ENCODE results near the gene MED23. TPM values are rescaled to one million over a fixed set of nuclear protein-coding genes. Genes with fewer than 3 reads are reported as not detected.
A peak's percentile ranks its signal among the peaks of the same experiment; 100 is the strongest.

Gene MED23, protein sequence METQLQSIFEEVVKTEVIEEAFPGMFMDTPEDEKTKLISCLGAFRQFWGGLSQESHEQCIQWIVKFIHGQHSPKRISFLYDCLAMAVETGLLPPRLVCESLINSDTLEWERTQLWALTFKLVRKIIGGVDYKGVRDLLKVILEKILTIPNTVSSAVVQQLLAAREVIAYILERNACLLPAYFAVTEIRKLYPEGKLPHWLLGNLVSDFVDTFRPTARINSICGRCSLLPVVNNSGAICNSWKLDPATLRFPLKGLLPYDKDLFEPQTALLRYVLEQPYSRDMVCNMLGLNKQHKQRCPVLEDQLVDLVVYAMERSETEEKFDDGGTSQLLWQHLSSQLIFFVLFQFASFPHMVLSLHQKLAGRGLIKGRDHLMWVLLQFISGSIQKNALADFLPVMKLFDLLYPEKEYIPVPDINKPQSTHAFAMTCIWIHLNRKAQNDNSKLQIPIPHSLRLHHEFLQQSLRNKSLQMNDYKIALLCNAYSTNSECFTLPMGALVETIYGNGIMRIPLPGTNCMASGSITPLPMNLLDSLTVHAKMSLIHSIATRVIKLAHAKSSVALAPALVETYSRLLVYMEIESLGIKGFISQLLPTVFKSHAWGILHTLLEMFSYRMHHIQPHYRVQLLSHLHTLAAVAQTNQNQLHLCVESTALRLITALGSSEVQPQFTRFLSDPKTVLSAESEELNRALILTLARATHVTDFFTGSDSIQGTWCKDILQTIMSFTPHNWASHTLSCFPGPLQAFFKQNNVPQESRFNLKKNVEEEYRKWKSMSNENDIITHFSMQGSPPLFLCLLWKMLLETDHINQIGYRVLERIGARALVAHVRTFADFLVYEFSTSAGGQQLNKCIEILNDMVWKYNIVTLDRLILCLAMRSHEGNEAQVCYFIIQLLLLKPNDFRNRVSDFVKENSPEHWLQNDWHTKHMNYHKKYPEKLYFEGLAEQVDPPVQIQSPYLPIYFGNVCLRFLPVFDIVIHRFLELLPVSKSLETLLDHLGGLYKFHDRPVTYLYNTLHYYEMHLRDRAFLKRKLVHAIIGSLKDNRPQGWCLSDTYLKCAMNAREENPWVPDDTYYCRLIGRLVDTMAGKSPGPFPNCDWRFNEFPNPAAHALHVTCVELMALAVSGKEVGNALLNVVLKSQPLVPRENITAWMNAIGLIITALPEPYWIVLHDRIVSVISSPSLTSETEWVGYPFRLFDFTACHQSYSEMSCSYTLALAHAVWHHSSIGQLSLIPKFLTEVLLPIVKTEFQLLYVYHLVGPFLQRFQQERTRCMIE (N-terminal part only)
- 10 to 100 TPM; 35.1 to 36.4 TPM for total RNA-seq
- 15.6 TPM for polyA plus RNA-seq

DNA sequence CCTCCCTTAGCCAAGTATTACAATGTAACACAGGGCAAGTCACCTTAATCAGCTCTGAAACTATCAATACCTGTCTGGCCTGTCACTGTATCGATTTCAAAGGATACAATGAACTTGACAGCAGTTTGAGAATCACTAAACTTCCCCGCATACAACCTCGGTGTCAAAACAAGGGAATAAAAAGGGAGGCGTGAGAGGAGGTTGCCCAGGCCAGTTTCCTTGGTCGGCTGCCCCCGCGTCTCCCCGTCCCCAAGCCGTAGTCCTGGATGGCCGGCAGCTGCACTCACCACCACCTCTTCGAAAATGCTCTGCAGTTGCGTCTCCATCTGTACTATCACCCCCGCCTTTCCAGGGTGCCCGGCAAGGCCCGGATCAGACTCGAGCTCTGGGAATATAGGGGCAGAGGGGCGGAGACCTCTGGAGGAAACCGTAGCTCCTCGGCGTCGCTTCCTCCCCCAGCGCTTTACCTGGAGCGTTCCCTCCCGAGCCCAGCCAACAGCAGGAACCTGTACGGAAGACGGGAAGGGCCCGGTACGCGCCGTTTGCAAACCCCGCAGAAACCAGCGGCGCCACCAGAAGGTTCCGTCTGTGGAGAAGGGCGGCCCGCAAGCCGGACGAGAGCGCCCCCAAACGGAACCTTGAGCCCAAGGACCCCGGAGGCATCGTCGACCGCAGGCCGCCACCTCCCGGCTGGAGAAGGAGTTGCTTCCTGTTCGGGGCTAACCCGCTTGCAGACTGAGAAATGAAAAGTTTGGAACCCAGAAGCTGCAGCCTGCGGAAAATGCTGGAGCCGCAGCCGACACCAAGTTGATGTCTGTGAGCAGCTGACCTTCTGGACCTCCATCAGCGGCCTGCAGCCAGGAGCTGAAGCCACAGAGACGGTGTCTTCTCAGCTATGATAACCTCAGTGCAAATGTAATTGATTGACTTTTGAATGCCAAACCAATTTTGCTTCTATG, at the start of gene MED23:
Gene MED23, minus strand, starts transcription at position 519 of the 959 bp plus-strand sequence. Its CDS starts 193 bp downstream, at position 326.
- H3K36me3 Mint-ChIP-seq, result peaks cover 0 to 34% (median 0%) of the 10 kb centered on the region in 3 donors
- CTCF ChIA-PET, result interaction anchor here (0.6 to 2.9 kb wide), 22 partner anchors 9 to 1553 kb away, joined by 3 to 41 read pairs (median 4); partner anchors contain the start of gene ENPP3

DNA sequence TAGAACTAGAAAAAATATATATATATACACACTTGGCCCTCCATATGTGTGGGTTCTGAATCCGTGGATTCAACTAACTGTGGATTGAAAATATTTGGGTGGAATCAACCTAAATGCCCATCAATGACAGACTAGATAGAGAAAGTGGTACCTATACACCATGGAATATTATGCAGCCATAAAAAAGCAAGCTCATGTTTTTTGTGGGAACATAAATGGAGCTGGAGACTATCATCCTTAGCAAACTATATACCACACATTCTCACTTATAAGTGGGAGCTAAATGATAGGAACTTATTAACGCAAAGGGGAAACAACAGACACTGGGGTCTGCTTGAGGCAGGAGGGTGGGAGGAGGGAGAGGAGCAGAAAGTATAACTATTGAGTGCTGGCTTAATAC, 45.1 kb upstream of the MED23 start:
- H3K36me3 ChIP-seq (ENCODE audit: insufficient read depth, low read length), result no peaks in the 10 kb centered on the region
- no peak overlapping the region for H3K27ac Mint-ChIP-seq
- no peaks in the 10 kb centered on the region for H3K9me3 ChIP-seq (ENCODE audit: low read length)
- H3K9me3 Mint-ChIP-seq, result no peaks in the 10 kb centered on the region
- H3K27me3 ChIP-seq (ENCODE audit: insufficient read depth, low read length, poor library complexity, severe bottlenecking), result no peaks in the 10 kb centered on the region
- no peaks in the 10 kb centered on the region for H3K4me1 Mint-ChIP-seq
- no peak overlapping the region for H3K27ac ChIP-seq (ENCODE audit: low read depth, low read length)
- ChIA-PET CTCF (no interaction called here), POLR2A (no interaction called here)
- no peak overlapping the region for H3K4me3 Mint-ChIP-seq
- no peaks in the 10 kb centered on the region for H3K27me3 Mint-ChIP-seq
- H3K4me1 ChIP-seq (ENCODE audit: insufficient read depth, low read length), result no peaks in the 10 kb centered on the region
- H3K36me3 Mint-ChIP-seq, result no peaks in the 10 kb centered on the region
- H3K4me3 ChIP-seq (ENCODE audit: low read length), result no peak overlapping the region
- no peak for DNase-seq

More for the DNA sequence above, at the start of gene MED23:
- peak; percentile 90 to 94 (median 92) for DNase-seq
- H3K4me1 Mint-ChIP-seq, result peaks cover 29 to 50% (median 36%) of the 10 kb centered on the region in 3 donors
- Histone ChIP-seq H3K36me3 (ENCODE audit: insufficient read depth, low read length) (peaks cover 17% of the 10 kb centered on the region), H3K27me3 (ENCODE audit: insufficient read depth, low read length, poor library complexity, severe bottlenecking) (no peaks in the 10 kb centered on the region), H3K4me3 (ENCODE audit: low read length) (peak within 1 kb of the TSS; percentile 91), H3K9me3 (ENCODE audit: low read length) (no peaks in the 10 kb centered on the region), H3K4me1 (ENCODE audit: insufficient read depth, low read length) (peaks cover 17% of the 10 kb centered on the region), H3K27ac (ENCODE audit: low read depth, low read length) (peak within 1 kb of the TSS; percentile 69)
- POLR2A ChIA-PET, result interaction anchor here (0.6 to 0.7 kb wide), 2 partner anchors 278 to 1185 kb away, joined by 3 read pairs; no protein-coding TSS in a partner anchor
- no peaks in the 10 kb centered on the region for H3K9me3 Mint-ChIP-seq
- H3K27me3 Mint-ChIP-seq, result no peaks in the 10 kb centered on the region
- H3K27ac Mint-ChIP-seq, result peak within 1 kb of the TSS; percentile 79 to 100 (median 92)
- peak within 1 kb of the TSS; percentile 94 to 100 (median 98) for H3K4me3 Mint-ChIP-seq

DNA sequence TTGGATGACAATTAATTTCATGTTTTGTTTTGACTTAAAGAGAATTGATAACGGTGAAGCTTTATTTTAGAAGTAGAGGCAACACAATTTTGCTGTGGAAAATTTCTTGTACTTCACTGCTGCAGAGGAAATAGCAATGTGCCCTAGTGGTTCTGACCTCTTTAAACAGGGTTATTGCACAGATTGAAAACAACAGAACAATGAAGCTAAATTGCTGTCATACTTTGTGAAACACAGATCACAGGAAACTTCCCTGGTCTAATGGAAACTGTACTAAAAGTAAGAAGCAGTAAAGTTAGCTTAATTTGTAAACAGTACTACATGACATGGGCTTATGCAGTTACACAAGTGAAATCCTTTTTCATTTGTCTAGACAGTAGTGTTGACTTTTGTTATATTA, 41.8 kb upstream of the MED23 start:
- no peaks in the 10 kb centered on the region for H3K27me3 Mint-ChIP-seq

DNA sequence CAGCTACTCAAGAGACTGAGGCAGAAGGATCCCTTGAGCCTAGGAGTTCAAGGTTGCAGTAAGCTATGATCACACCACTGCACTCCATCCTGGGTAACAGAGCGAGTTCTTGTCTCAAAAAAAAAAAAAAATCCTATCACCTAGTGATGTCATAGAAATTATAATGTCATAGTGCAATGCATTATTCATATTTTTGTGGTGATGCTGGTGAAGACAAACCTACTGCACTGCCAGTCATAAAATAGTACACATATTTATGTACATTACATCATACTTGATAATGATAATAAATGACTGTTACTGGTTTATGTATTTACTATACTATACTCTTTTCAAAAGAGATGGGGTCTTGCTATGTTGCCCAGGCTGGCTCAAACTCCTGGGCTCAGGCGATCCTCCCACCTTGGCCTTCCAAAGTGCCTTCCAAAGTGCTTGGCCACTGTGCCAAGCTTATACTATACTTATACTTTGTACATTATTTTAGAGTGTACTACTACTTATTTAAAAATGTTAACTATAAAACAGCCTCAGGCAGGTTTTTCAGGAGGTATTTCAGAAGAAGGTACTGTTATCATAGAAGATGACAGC, 35.6 kb upstream of the MED23 start:
- H3K36me3 ChIP-seq (ENCODE audit: insufficient read depth, low read length), result no peaks in the 10 kb centered on the region
- no peaks in the 10 kb centered on the region for H3K4me1 ChIP-seq (ENCODE audit: insufficient read depth, low read length)
- no peak for DNase-seq
- Mint-ChIP-seq H3K27me3 (no peaks in the 10 kb centered on the region), H3K27ac (no peak overlapping the region), H3K4me3 (no peak overlapping the region), H3K36me3 (no peaks in the 10 kb centered on the region), H3K9me3 (no peaks in the 10 kb centered on the region), H3K4me1 (no peaks in the 10 kb centered on the region)
- H3K27me3 ChIP-seq (ENCODE audit: insufficient read depth, low read length, poor library complexity, severe bottlenecking), result no peaks in the 10 kb centered on the region
- CTCF ChIA-PET, result no interaction called here
- POLR2A ChIA-PET, result no interaction called here
- no peak overlapping the region for H3K4me3 ChIP-seq (ENCODE audit: low read length)
- no peak overlapping the region for H3K27ac ChIP-seq (ENCODE audit: low read depth, low read length)
- no peaks in the 10 kb centered on the region for H3K9me3 ChIP-seq (ENCODE audit: low read length)

More for the DNA sequence above, 41.8 kb upstream of the MED23 start:
- no peaks in the 10 kb centered on the region for H3K36me3 ChIP-seq (ENCODE audit: insufficient read depth, low read length)
- Mint-ChIP-seq H3K36me3 (no peaks in the 10 kb centered on the region), H3K9me3 (no peaks in the 10 kb centered on the region), H3K4me1 (no peaks in the 10 kb centered on the region), H3K4me3 (no peak overlapping the region), H3K27ac (no peak overlapping the region)
- CTCF ChIA-PET, result no interaction called here
- H3K4me1 ChIP-seq (ENCODE audit: insufficient read depth, low read length), result no peaks in the 10 kb centered on the region
- H3K27ac ChIP-seq (ENCODE audit: low read depth, low read length), result no peak overlapping the region
- H3K4me3 ChIP-seq (ENCODE audit: low read length), result no peak overlapping the region
- no peak for DNase-seq
- no peaks in the 10 kb centered on the region for H3K9me3 ChIP-seq (ENCODE audit: low read length)
- POLR2A ChIA-PET, result no interaction called here
- H3K27me3 ChIP-seq (ENCODE audit: insufficient read depth, low read length, poor library complexity, severe bottlenecking), result no peaks in the 10 kb centered on the region

DNA sequence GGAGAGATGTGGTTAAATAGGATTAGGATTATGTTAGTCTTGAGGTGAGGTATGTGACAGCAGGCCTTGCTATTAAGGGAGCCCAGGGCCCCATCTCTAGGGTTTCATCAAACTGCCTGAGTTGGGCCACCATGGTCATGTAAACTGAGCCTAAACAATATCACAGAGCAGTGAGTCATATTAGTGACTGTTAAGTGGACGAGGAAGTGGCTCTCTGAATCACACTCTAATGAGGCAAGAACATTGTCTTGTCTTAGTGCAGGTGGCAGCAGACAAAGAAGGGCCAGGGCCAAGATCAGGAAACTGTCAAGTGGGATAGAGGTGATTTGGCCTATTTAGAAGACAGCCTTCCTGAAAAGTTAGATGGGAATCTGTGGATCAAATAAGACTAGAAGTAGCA, 32.2 kb upstream of the MED23 start:
- H3K27ac Mint-ChIP-seq, result no peak overlapping the region
- Histone ChIP-seq H3K36me3 (ENCODE audit: insufficient read depth, low read length) (no peaks in the 10 kb centered on the region), H3K9me3 (ENCODE audit: low read length) (no peaks in the 10 kb centered on the region), H3K4me3 (ENCODE audit: low read length) (no peak overlapping the region), H3K27me3 (ENCODE audit: insufficient read depth, low read length, poor library complexity, severe bottlenecking) (no peaks in the 10 kb centered on the region), H3K4me1 (ENCODE audit: insufficient read depth, low read length) (no peaks in the 10 kb centered on the region), H3K27ac (ENCODE audit: low read depth, low read length) (no peak overlapping the region)
- no peaks in the 10 kb centered on the region for H3K9me3 Mint-ChIP-seq
- no peaks in the 10 kb centered on the region for H3K4me1 Mint-ChIP-seq
- no peaks in the 10 kb centered on the region for H3K36me3 Mint-ChIP-seq
- no peaks in the 10 kb centered on the region for H3K27me3 Mint-ChIP-seq
- no peak for DNase-seq
- CTCF ChIA-PET, result no interaction called here
- POLR2A ChIA-PET, result no interaction called here
- H3K4me3 Mint-ChIP-seq, result no peak overlapping the region

DNA sequence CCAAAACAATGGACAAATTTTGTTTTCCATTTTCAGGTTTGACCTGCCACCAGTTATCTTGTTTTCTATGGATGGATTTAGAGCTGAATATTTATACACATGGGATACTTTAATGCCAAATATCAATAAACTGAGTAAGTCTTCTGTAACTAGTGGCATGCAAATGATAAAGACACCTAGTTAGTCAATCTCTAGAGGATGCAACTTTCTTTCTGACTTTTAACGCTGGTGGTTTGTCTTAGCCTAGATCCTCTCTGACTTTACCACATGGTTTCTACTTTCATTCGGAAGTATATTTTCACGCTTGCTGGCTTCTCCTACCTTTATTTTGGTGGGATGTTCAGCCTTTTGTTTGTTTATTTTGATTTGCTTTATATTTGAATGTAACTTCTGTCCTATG, 30.2 kb upstream of the MED23 start:
- ChIA-PET CTCF (interaction anchor here (1.5 kb wide), 1 partner anchor 30 kb away, joined by 5 read pairs; the partner anchor contains the start of gene MED23), POLR2A (no interaction called here)
- Mint-ChIP-seq H3K27me3 (no peaks in the 10 kb centered on the region), H3K4me3 (no peak overlapping the region), H3K4me1 (no peaks in the 10 kb centered on the region), H3K36me3 (no peaks in the 10 kb centered on the region), H3K9me3 (no peaks in the 10 kb centered on the region), H3K27ac (no peak overlapping the region)
- H3K36me3 ChIP-seq (ENCODE audit: insufficient read depth, low read length), result no peaks in the 10 kb centered on the region
- H3K4me1 ChIP-seq (ENCODE audit: insufficient read depth, low read length), result no peaks in the 10 kb centered on the region
- no peaks in the 10 kb centered on the region for H3K9me3 ChIP-seq (ENCODE audit: low read length)
- no peak overlapping the region for H3K4me3 ChIP-seq (ENCODE audit: low read length)
- H3K27me3 ChIP-seq (ENCODE audit: insufficient read depth, low read length, poor library complexity, severe bottlenecking), result no peaks in the 10 kb centered on the region
- no peak for DNase-seq
- no peak overlapping the region for H3K27ac ChIP-seq (ENCODE audit: low read depth, low read length)

DNA sequence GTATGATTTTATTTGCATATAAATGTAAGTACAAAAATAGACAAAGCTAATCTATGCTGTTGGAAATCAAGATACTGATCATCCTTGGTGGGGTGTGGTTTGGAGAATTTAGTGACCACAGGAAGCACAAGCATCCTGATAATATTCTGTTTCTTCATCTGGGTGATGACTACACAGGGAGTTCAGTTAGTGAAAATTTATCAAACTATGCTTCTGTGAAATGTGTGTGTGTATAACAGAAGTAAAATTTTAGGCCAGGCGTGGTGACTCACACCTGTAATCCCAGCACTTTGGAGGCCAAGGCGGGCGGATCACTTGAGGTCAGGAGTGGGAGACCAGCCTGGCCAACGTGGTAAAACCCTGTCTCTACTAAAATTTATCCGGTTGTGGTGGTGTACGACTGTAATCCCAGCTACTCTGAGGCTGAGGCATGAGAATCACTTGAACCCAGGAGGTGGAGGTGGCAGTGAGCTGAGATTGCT, 29.6 kb upstream of the MED23 start:
- H3K36me3 ChIP-seq (ENCODE audit: insufficient read depth, low read length), result no peaks in the 10 kb centered on the region
- no peaks in the 10 kb centered on the region for H3K27me3 ChIP-seq (ENCODE audit: insufficient read depth, low read length, poor library complexity, severe bottlenecking)
- Mint-ChIP-seq H3K4me3 (no peak overlapping the region), H3K27me3 (peaks cover 0 to under 1% of the 10 kb centered on the region in 2 donors), H3K4me1 (no peaks in the 10 kb centered on the region), H3K36me3 (peaks cover 0 to 1% (median under 1%) of the 10 kb centered on the region in 3 donors), H3K27ac (no peak overlapping the region), H3K9me3 (no peaks in the 10 kb centered on the region)
- ChIA-PET POLR2A (no interaction called here), CTCF (no interaction called here)
- no peaks in the 10 kb centered on the region for H3K9me3 ChIP-seq (ENCODE audit: low read length)
- no peak overlapping the region for H3K27ac ChIP-seq (ENCODE audit: low read depth, low read length)
- no peak for DNase-seq
- H3K4me3 ChIP-seq (ENCODE audit: low read length), result no peak overlapping the region
- no peaks in the 10 kb centered on the region for H3K4me1 ChIP-seq (ENCODE audit: insufficient read depth, low read length)

Measured in CD8-positive, alpha-beta memory T cell (primary cell).